ENCODE data around the gene NEDD8.

Gene NEDD8

GRCh38 chr14:24198814-24199524 lies 33.2 kb downstream of the NEDD8 start:
- Histone ChIP-seq H3K4me3 (ENCODE audit: low read depth, low read length, poor library complexity, severe bottlenecking) (no peak overlapping the region), H3K9me2 (ENCODE audit: low read depth, low read length) (no peaks in the 10 kb centered on the region), H3K79me2 (ENCODE audit: insufficient read depth, low read length) (no peaks in the 10 kb centered on the region), H3K36me3 (ENCODE audit: insufficient read depth, low read length) (peaks cover 40% of the 10 kb centered on the region), H3K27ac (ENCODE audit: low read depth, low read length, poor library complexity, severe bottlenecking) (no peak overlapping the region), H3K4me2 (ENCODE audit: low read length) (no peak overlapping the region), H3K9me3 (ENCODE audit: low read length) (peaks cover 5% of the 10 kb centered on the region; the same call in 1 of the 2 replicates), H2AFZ (ENCODE audit: low read length) (no peak overlapping the region), H3K9ac (ENCODE audit: low read length) (no peak overlapping the region), H4K20me1 (ENCODE audit: insufficient read depth, low read length) (no peaks in the 10 kb centered on the region), H3K4me1 (ENCODE audit: insufficient read depth, low read length, severe bottlenecking) (peaks cover 29% of the 10 kb centered on the region), H3K27me3 (ENCODE audit: insufficient read depth, low read length) (no peaks in the 10 kb centered on the region), H3F3A (ENCODE audit: insufficient read depth, low read length) (no peaks in the 10 kb centered on the region)
- no peak for TF ChIP-seq EZH2 (IDR thresholded peaks at IDR 0.05; ENCODE audit: borderline replicate concordance, low read length)
- no peak for TF ChIP-seq CTCF (IDR thresholded peaks at IDR 0.05; ENCODE audit: low read length)

GRCh38 chr14:24197056-24197450 lies 35.1 kb downstream of the NEDD8 start:
- H3K9me2 ChIP-seq (ENCODE audit: low read depth, low read length) = no peaks in the 10 kb centered on the region
- no peaks in the 10 kb centered on the region for H3F3A ChIP-seq (ENCODE audit: insufficient read depth, low read length)
- no peaks in the 10 kb centered on the region for H3K79me2 ChIP-seq (ENCODE audit: insufficient read depth, low read length)
- H3K27ac ChIP-seq (ENCODE audit: low read depth, low read length, poor library complexity, severe bottlenecking) = peak overlapping the region; percentile 92
- H2AFZ ChIP-seq (ENCODE audit: low read length) = no peak overlapping the region
- TF ChIP-seq CTCF (IDR thresholded peaks at IDR 0.05; ENCODE audit: low read length) (no peak), EZH2 (IDR thresholded peaks at IDR 0.05; ENCODE audit: borderline replicate concordance, low read length) (no peak)
- peaks cover 5% of the 10 kb centered on the region; the same call in 1 of the 2 replicates for H3K9me3 ChIP-seq (ENCODE audit: low read length)
- H3K4me1 ChIP-seq (ENCODE audit: insufficient read depth, low read length, severe bottlenecking) = peaks cover 29% of the 10 kb centered on the region
- peak overlapping the region; percentile 89 for H3K4me3 ChIP-seq (ENCODE audit: low read depth, low read length, poor library complexity, severe bottlenecking)
- peak overlapping the region; percentile 97 for H3K4me2 ChIP-seq (ENCODE audit: low read length)
- no peaks in the 10 kb centered on the region for H4K20me1 ChIP-seq (ENCODE audit: insufficient read depth, low read length)
- peaks cover 41% of the 10 kb centered on the region for H3K36me3 ChIP-seq (ENCODE audit: insufficient read depth, low read length)
- H3K9ac ChIP-seq (ENCODE audit: low read length) = peak overlapping the region; percentile 96
- H3K27me3 ChIP-seq (ENCODE audit: insufficient read depth, low read length) = no peaks in the 10 kb centered on the region

- H3K9me3 ChIP-seq (ENCODE audit: low read length) = peaks cover 4% of the 10 kb centered on the region; the same call in 1 of the 2 replicates
- H4K20me1 ChIP-seq (ENCODE audit: insufficient read depth, low read length) = no peaks in the 10 kb centered on the region
- H3K27me3 ChIP-seq (ENCODE audit: insufficient read depth, low read length) = no peaks in the 10 kb centered on the region
- peak overlapping the region; percentile 89 for H3K4me3 ChIP-seq (ENCODE audit: low read depth, low read length, poor library complexity, severe bottlenecking)
- no peaks in the 10 kb centered on the region for H3F3A ChIP-seq (ENCODE audit: insufficient read depth, low read length)
- no peaks in the 10 kb centered on the region for H3K79me2 ChIP-seq (ENCODE audit: insufficient read depth, low read length)
- no peaks in the 10 kb centered on the region for H3K9me2 ChIP-seq (ENCODE audit: low read depth, low read length)
- H3K9ac ChIP-seq (ENCODE audit: low read length) = peak overlapping the region; percentile 96
- TF ChIP-seq EZH2 (IDR thresholded peaks at IDR 0.05; ENCODE audit: borderline replicate concordance, low read length) (no peak), CTCF (IDR thresholded peaks at IDR 0.05; ENCODE audit: low read length) (no peak)
- H3K27ac ChIP-seq (ENCODE audit: low read depth, low read length, poor library complexity, severe bottlenecking) = peak overlapping the region; percentile 92
- H3K4me1 ChIP-seq (ENCODE audit: insufficient read depth, low read length, severe bottlenecking) = peaks cover 29% of the 10 kb centered on the region
- peaks cover 39% of the 10 kb centered on the region for H3K36me3 ChIP-seq (ENCODE audit: insufficient read depth, low read length)
- H3K4me2 ChIP-seq (ENCODE audit: low read length) = peak overlapping the region; percentile 97
- H2AFZ ChIP-seq (ENCODE audit: low read length) = no peak overlapping the region
Observed at GRCh38 chr14:24196071-24197055, 35.8 kb downstream of the NEDD8 start.
